GM21381 (cell line): ENCODE measurements around the gene OPHN1.

Source experiments
- ATAC-seq: cut with Tn5 transposase; IDR thresholded peaks from one replicate; pipeline ENCODE4 v1.9.1; 2021; ENCODE audit warnings: mild to moderate bottlenecking, moderate library complexity; ENCODE audit not compliant: unreplicated experiment

The OPHN1 gene

DNA sequence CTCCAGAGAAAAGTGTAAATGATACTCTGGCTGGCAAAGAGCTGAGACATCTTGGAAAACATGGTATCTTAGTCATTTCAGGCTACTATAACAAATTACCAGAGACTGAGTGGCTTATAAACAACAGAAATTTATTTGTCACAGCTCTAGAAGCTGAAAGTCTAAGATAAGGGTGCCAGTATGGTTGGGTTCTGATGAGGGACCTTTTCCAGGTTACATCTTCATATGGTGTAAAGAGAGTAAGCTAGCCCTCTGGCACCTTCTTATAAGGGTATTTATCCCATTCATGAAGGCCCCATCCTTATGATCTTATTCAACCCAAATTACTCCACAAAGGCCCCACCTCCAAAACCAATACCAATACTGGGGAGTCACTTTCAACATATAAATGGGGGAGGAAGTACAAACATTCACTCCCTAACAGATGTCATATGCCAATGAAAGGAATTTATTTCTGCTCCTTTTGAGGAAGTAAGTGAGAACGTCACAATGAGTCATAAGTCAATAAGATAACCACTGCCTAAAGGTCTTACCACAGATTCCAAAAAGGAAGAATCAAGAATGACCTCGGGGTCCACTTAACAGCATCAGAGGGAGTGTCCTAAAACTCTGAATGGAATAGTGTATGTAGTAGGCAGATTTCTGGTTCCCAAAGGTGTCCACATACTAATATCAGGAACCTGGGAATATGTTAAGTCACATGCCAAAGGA lies 246.6 kb downstream of the OPHN1 start:
- ATAC-seq, result no peak

DNA sequence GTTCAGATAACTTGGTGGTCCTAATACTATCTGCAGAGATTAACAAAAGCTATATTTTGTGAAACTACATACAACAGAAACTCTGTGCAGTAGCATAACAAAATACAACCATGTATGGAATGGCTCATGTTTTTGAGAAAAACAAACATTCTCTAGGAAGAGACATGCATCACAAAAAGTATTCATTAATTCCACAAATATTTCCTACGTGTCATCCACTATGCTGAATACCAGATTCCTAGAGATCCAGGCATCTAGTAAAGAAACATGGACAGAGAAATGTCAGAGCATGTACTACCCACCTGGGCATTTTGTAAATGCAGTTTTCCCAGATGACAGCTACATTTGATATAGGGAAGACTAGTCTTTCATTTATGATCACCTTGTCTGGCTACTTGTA lies 248.1 kb downstream of the OPHN1 start:
- ATAC-seq, result no peak

DNA sequence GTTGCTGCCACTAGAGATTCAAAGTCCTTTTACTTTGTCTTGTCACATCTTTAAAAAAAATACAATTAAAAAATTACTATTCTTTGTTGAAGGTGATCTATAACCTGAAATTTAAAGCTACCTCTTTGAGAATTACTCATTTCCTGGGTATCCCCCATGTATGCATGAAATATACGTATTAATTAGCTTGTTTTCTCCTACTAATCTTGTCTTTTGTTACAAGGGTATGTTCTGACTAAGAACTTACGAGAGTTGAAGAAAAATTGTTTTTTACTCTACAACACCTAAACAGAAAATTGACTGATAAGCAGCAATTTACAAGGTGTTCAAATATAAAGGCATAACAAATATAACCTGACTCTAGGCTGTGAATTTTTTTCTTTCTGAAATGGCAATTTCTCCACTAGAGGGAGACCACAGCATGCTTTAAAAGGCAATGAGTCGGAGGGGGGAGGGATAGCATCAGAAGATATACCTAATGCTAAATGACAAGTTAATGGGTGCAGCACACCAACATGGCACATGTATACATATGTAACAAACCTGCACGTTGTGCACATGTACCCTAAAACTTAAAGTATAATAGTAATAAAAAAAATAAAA lies 249.6 kb downstream of the OPHN1 start:
- ATAC-seq, result no peak

DNA sequence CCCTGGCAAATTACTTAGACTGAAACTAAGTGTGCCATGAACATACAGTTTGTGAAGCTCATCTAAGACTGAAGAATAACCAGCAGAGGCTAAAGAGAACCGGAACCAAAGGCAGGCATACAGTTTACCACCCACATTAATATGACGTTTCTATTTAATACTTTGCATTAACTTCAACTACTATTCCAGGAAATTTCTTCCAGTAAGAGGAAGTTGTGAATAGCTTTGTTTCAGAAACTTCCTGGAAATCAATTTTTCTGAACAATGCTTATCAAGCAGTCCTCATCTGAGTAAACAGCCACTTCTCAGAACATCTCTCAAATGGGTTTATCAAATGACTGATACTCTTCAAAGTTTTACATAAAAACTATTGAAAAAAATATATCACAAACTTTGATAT lies 252.7 kb downstream of the OPHN1 start:
- no peak for ATAC-seq

DNA sequence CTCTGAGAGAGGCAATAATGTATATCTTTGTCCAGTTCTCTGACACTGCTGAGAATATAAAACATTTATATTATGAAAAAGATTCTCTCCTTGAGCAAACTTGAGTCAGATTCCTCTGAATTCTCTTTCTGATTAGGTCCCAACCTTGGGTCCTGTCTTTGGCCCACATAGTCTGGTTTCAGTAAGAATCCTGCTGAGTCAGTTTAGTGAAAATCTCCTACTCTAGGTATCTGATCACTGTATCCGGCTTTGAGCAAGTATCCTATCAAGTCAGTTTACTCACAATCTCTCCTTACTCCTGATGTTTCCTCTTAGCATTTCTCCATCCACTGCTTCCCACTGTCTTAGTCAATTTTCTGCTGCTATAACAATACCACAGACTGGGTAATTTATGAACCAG lies 253.9 kb downstream of the OPHN1 start:
- ATAC-seq, result no peak

DNA sequence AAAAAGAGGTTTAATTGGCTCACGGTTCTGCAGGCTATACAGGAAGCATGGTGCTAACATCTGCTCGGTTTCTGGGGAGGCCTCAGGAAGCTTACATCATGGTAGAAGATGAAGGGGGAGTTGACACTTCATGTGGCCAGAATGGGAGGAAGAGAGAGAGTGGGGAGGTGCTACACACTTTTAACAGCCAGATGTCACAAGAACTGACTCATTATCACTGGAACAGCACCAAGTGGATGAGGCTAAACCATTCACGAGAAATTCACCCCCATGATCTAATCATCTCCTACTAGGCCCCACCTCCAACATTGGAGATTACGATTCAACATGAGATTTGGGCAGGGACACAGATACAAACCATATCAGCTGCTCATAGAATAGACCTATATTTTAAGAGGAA lies 255.8 kb downstream of the OPHN1 start:
- no peak for ATAC-seq

DNA sequence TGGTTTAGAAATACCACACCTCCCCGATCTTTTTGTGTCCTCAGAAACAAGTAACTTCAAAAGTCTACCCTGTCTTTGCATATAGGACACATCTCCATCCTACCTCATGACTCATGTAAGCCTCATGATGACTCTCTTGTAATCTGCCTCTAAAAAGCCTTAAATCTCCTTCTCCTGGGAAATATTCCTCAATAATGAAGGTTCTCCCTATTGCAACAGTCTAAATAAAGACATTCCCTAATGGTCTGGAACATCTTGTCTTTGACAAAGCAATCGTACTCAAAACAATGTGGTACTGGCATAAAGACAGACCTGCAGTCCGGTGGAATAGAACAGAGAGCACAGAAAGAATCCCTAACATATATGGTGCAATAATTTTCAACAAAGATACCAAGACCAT lies 257.7 kb downstream of the OPHN1 start:
- ATAC-seq, result no peak

DNA sequence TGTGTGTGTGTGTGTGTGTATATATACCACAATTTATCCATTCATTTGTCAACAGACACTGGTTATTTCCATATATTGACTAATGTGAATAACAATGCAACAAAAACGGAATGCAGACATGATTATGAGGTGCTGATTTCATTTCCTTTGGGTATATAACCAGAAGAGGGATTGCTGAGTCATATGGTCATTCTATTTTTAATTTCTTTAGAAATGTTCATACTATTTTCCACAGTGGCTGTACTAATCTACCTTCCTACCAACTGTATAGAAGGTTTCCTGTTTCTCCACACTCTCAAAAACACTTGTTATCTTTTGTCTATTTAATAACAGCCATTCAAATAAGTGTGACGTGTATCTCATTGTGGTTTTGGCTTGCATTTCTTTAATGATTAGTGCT lies 269.9 kb downstream of the OPHN1 start:
- no peak for ATAC-seq

DNA sequence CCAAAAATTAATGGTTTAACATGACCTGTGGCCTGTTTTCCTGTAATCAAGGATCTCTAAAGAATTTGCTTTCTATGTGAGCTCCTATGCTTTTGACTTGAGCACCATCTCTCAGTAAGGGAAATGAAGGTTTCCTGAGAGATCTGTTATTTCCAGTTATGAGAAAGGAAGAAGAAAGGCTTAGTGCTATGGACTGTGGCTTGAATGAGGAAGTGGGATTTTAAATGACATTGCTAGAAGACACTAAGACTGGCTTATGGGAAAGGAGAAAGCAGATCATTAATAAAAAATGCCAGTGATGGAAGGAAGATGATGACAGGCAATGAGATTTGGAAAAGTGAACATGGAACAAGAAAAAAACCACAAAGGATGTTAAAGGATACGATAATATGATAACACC lies 285.4 kb downstream of the OPHN1 start:
- no peak for ATAC-seq

DNA sequence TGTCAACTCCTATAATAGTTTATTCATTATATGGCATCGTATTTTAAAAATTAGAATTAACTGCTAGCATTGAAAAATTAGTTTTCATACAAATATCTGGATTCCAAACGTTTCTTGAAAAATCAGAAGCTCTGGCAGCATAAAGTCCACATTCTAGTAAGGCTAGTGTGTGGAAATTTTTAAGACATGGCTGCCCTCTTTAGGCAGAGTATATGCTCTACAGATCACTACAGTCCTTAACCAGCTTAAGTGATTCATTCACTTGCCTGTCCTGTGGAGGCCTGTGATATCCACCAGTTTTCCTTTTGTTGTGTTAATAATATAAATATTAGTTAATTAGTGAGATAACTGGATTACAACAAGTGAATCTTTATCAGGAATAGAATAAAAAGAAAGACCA lies 287.2 kb downstream of the OPHN1 start:
- no peak for ATAC-seq

DNA sequence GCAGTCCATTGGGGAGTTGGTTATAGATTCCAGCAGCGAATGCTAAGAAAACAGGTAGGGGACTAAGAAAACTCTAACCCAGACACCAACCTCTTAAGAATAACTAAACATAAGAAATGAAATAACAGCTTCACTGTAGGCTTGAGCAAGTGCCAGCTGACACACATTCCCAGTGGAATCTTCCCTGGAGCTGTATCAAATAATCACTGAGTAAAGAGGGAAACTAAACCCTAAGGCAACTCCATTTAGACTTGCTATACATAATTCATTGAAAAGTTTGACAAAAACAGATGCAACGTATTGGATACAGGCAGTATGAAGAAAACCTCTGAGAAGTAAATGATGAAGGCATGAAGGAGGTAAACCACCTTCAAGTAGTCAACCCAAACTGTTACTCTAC lies 293.5 kb downstream of the OPHN1 start:
- no peak for ATAC-seq

DNA sequence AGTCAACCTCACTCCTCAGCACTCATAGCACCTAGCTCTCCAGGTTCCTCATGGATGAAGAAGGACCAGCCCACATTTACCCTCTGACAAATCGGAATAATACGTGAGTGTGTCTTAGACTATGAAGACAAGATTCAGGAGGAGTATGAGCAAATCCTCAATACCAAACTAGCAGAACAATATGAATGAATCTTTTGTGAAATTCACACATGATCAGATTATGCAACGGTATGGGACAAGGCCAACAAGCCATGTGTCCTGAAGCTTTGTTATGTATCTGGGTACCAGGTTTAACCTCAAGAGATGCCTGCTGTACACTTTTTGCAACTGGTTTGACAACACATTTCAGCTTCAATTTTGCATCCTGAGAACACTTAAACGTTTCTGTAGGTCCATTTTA lies 300.1 kb downstream of the OPHN1 start:
- ATAC-seq, result no peak

DNA sequence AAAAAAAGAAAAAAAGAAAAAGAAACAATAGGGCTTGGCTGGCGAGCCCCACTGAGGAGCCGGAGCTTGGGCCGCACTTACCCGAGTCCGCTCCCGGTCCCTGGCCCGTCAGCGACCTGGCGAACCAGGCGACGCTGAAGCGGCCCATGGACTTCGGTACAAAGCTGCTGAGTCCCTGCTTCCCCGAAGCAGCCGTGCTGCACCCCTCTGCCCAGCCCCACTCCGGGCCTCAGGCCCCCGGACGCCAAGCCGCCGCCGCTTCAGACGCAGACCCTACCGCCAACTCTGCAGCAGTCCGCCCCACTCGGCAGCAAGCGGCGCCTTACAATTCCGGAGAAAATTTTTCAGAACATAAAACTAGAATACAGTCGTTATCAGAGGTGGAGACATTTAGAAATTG lies 300.5 kb downstream of the OPHN1 start:
- no peak for ATAC-seq

DNA sequence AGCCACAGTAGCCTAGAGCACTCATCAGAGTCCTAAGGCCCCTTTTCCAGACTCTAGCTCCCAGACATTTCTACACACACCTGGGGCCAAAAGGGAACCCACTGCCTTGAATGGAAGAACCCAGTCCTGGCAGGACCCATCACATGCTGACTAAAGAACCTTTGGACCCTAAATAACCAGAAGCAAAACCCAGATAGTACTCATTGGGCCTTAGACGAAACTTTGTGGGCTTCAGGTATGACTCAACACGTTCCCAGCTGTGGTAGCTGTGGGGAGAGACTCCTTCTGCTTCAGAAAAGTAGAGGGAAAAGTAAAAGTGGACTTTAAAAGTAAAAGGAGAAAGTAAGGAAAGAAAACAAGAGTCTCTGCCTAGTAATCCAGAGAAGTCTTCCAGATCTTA lies 311.5 kb downstream of the OPHN1 start:
- no peak for ATAC-seq

DNA sequence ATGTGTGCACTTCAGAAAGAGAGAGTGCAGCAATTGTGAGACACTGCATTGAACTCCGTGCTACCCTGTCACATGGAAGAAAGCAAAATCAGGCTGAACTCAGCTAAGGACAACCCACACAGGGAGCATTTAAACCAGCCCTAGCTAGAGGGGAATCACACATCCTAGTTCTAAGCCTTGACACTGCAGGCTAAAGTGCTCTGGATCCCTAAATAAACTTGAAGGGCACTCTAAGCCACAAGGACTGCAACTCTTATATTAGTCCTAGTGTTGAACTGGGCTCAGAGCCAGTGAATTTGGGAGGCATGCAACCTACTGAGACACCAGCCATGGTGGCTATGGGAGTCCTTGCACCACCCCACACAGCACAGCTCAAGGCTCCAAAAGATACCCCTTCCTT lies 311.9 kb downstream of the OPHN1 start:
- no peak for ATAC-seq

DNA sequence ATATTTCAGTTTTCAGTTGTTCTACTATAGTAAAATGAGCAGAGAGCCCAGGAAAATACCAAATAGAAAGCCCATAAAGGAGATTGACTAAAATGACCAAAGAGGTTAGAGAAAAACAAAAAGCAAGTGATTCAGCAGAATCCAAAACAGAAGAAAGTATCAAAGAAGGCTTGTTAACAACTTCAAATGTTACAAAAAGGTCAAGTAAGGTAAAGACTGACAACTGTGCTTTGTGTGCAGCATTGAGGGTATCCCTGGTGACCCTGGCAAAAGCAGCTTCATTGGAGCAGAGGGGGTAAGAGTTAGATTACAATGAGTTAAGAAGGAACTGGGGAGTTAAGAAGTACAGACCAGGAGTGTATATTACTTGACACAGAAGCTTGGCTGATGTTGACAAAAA lies 317.9 kb downstream of the OPHN1 start:
- no peak for ATAC-seq

DNA sequence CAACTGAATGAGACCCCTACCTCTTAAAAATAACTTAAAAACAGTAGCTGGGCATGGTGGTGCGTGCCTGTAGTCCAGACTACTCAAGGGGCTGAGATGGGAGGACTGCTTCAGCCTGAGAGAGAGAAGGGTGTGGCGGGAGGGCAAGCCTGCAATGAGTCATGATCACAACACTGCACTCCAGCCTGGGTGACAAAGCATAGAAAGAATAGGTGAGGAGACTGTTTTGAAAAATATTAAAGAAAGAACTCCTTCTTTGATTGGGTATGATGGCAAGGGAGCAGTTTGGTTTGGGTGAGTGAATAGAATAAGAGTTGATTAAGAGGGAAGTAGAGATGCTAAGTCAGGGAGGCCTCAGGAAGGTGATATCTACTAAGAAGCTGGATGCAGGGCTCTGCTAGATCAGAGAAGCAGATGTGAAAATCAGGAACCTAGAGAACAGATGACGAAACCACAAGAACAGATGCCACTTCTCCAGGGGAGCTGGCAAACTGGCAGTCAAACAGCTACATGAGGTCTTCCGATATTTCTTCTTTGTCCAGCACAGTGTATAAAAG lies 318.6 kb downstream of the OPHN1 start:
- no peak for ATAC-seq

DNA sequence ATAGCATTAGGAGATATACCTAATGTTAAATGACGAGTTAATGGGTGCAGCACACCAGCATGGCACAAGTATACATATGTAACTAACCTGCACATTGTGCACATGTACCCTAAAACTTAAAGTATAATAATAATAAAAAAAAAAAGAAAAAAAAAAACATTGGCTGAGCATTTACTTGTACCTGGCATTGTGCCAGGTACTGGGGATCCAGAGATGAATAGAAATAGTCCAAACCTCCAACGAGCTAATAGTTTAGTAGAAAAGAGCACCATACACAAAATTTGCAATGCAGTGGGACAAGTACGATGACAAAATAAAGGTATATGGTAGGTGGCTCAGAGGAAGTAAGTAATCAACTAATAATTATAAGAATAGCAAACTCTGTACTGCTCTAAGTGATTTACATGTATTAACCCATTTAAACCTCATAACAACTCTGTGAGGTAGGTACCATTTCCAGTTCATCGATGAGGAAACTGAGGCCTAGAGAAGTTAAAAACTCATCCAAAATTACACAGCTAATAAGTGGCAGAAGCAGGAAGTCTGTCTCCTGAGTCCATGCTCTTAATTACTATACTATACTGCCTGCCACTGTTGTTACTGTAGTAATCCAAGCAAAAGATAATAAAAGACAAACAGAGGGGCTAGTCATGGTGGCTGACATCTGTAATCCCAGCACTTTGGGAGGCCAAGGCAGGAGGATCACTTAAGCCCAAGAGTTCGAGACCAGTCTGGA lies 319.3 kb downstream of the OPHN1 start:
- ATAC-seq, result no peak

DNA sequence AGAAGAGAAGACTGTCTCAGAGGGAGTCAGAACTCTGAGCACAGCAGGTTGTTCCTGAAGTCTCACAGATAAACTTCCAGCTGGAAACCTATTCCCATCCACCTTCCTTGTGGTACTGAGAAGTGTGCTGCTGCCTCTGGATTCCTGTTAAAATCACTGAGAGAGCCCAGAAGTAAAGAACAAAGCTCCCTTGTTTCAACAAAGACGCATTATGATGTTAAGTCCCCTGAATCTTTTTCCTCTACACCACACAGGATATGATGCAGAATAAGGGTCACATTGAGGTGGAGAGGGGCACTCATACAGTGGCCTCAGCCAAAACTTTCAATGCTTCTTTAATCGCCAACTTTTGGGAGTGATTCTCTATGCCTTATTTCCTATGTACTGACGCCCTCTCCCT lies 321.0 kb downstream of the OPHN1 start:
- ATAC-seq, result no peak

DNA sequence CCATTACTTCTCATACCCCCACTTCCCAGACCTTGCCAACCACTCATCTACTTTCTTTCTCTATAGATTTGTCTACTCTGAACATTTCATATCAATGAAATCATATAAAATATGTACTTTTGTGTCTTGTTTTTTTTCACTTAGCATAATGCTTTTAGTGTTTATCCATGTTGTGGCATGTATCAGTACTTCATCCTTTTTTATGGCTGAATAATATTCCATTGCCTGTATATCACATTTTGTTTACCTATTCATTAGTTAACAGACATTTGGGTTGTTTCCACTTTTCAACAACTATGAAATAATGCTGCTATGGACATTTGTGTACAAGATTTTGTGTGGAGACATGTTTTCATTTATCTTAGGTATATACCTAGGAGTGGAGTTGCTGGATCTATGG lies 324.1 kb downstream of the OPHN1 start:
- ATAC-seq, result no peak

DNA sequence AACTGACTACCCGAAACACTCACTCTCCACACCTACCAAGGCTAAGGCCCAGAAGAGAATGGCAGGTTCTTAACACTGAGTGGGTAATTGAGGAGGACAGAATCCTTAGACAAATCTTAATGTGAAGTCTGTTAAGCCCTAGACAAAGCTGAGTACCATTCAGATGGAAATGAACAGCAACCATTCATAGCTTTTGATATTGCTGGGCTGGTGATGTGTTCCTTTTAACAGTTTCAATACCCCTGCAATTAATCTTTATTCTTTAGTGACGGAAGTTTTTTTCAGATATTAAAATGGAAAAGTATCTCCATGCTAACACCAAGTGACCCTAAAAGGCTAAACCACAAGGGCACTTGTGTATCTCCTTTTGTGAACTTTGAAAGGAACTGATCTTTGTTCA lies 334.9 kb downstream of the OPHN1 start:
- ATAC-seq, result no peak

DNA sequence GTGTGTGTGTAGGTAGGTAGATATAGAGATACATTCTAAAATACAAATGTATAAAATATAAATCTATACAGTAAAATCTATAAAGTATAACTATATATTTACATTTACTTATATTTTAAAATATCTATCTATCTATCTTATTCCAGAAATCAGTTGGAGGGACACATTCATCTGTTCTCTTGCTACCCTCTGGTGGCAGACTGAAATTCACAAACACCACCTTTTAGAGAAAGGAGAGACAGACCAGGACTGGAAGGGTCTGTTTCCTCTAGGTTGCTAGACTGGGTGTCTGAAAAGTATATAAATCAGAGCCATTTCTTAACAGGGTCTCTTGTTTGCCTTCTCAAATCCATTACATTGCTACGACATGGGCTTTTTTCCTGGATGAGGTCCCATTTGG lies 343.0 kb downstream of the OPHN1 start:
- ATAC-seq, result no peak
